ENCODE results near the gene ENPEP. TPM values are rescaled to one million over a fixed set of nuclear protein-coding genes. Genes with fewer than 3 reads are reported as not detected.
"Not testable (repeated sequence)": the region's sequence is repeated elsewhere in the genome, so short reads cannot be mapped to it uniquely, and the experiment has no call there.

ENPEP gene
- total RNA-seq, 4 donors from 2014 or later = 7.5 to 30.3 (median 15.7) TPM

- no peak for TF ChIP-seq CTCF (IDR thresholded peaks at IDR 0.05)
- ATAC-seq (ENCODE audit: low FRiP score) (no peak), DNase-seq (ENCODE audit: low spot score) (no peak)
These were observed 10.3 kb downstream of the ENPEP start for GRCh38 chr4:110486256-110486655.

GRCh38 chr4:110486850-110487249 lies 10.9 kb downstream of the ENPEP start:
- not testable (repeated sequence) for DNase-seq (ENCODE audit: low spot score); ATAC-seq (ENCODE audit: low FRiP score)

- TF ChIP-seq CTCF (IDR thresholded peaks at IDR 0.05) = no peak
- DNase-seq (ENCODE audit: low spot score) (no peak), ATAC-seq (ENCODE audit: low FRiP score) (peak; percentile 47)
These were observed 11.9 kb downstream of the ENPEP start for GRCh38 chr4:110487873-110488272.

GRCh38 chr4:110489901-110490508 lies 14.1 kb downstream of the ENPEP start:
- no peak for DNase-seq (ENCODE audit: low spot score)
- ATAC-seq (ENCODE audit: low FRiP score) = no peak
- TF ChIP-seq CTCF (IDR thresholded peaks at IDR 0.05) = no peak

- ATAC-seq (ENCODE audit: low FRiP score) (no peak), DNase-seq (ENCODE audit: low spot score) (no peak)
- no peak for TF ChIP-seq CTCF (IDR thresholded peaks at IDR 0.05)
These were observed 16.6 kb downstream of the ENPEP start for GRCh38 chr4:110492522-110492921.

GRCh38 chr4:110493520-110493919 lies 17.6 kb downstream of the ENPEP start:
- ATAC-seq (ENCODE audit: low FRiP score) = no peak
- TF ChIP-seq CTCF (IDR thresholded peaks at IDR 0.05) = no peak
- no peak for DNase-seq (ENCODE audit: low spot score)

- no peak for DNase-seq (ENCODE audit: low spot score)
- ATAC-seq (ENCODE audit: low FRiP score) = no peak
- no peak for TF ChIP-seq CTCF (IDR thresholded peaks at IDR 0.05)
These were observed 22.5 kb downstream of the ENPEP start for GRCh38 chr4:110498420-110498819.
